ENCODE measurements around the gene SNX22.
"Not testable (repeated sequence)": the region's sequence is repeated elsewhere in the genome, so short reads cannot be mapped to it uniquely, and the experiment has no call there.

Gene SNX22

DNA sequence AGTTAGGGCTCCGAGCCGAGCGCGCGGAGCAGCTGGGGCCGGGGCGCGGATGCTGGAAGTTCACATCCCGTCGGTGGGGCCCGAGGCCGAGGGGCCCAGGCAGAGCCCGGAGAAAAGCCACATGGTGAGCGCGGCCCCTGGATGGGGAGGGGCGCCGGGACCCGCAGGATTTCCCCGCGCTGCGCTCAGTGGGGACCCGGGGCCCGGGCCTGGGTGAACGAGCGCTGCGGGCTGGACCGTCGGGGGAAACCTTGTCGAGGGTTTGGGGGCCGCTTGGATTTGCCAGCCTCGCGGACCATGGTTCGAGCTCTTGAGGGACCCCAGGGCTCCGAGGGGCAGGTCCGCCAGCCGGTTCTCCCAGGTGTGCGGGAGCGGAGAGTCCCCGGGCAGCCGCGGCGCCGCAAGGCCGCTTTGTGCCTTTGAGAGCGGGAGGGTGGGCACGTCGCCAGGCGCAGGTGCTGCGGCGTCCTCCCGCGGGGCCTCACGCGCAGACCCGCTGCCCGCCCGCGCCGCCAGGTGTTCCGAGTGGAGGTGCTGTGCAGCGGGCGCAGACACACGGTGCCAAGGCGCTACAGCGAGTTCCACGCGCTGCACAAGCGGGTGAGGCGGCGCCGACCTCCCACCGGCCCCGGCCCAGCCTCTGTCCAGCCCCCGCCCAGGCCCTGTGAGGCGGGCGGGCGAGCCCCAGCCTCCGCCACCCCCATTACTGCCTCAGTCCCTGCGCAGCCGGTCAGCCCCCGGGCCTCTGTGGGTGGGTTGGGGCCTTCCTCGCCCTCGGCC is at the start of gene SNX22:
Gene SNX22, plus strand, starts transcription at position 5 of the 780 bp plus-strand sequence. Its CDS starts 45 bp downstream, at position 50.
- DNase-seq: no peak

DNA sequence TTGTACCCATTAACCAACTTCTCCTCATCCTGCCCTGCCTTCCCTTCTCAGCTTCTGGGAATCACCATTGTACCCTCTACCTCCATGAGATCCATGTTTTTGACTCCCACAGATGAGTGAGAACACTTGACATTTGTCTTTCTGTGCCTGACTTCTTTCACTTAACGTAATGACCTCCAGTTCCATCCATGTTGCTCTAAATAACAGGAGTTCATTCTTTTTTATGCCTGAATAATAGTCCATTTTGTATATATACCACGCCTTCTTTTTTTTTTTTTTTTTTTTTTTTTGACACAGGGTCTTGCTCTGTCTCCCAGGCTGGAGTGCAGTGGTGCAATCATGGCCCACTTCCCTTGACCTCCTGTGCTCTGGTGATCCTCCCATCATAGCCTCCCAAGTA is 49.0 kb upstream of the SNX22 start:
- DNase-seq: no peak

DNA sequence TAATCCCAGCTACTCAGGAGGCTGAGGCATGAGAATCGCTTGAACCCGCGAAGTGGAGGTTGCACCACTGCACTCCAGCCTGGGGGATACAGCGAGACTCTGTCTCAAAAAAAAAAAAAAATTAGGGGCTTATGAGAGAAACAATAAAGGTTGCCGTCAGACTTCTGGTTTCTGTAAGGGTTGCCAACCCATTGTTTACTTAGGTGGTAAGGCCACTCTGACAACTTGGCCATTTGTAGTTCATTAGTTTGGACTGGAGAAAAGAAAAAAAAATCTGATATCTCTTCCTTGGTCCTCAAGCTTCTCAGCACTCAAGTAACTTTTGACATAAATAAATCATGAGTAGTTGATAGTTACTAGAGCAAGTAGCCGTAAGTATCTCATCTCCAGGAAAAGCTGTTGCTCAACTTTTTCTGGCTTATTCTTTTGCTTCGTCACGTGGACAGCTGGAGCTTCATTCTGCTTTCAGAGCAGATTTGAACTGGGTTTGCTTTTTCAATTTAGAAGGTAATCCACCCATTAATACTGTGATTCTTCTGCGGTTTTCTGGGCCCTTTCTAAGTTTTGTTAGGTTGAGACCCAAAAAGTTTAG is 46.3 kb upstream of the SNX22 start:
- DNase-seq: peak; percentile 24

DNA sequence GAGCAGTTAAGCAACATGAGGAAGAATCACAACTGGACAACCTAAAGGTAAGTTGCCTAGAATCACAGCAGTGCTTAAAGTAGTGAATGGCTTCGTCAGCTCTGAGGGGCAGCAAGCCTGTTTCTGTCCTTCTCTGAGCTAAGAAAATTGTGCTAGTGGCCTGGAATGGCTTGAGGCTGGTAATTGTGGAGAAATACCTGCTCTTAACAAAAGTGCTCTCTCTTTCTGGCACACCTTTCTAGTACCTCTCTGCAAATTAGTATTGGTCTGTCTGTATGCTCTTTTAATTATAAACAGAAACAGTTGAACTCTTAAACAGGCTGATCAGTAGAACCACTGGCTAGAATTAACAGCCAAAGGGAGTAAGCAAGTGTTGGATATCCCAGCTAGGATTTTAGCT is 44.2 kb upstream of the SNX22 start:
- DNase-seq: no peak

DNA sequence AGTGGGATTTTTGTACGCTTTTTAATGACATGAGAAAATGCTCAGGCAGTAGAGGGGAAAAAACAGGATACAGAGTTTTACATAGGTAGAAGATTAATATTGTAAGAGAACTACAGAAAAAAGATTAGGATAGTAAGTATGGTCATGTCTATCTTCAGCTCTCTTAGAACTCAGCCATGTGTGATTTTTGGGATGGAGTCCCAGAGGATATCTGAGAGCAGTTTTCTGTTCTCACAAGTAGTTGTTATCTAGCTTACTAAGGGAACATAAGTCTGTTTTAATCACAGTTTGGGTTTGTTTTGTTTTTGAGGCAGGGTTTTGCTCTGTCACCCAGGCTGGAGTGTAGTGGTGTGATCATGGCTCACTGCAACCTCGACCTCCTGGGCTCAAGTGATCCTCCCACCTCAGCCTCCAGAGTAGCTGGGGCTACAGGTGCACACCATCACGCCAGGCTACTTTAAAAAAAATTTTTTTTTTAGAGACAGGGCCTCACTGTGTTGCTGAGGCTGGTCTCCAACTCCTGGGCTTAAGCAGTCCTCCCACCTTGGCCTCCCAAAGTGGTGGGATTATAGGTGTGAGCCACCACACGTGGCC is 41.3 kb upstream of the SNX22 start:
- not testable (repeated sequence) for DNase-seq

DNA sequence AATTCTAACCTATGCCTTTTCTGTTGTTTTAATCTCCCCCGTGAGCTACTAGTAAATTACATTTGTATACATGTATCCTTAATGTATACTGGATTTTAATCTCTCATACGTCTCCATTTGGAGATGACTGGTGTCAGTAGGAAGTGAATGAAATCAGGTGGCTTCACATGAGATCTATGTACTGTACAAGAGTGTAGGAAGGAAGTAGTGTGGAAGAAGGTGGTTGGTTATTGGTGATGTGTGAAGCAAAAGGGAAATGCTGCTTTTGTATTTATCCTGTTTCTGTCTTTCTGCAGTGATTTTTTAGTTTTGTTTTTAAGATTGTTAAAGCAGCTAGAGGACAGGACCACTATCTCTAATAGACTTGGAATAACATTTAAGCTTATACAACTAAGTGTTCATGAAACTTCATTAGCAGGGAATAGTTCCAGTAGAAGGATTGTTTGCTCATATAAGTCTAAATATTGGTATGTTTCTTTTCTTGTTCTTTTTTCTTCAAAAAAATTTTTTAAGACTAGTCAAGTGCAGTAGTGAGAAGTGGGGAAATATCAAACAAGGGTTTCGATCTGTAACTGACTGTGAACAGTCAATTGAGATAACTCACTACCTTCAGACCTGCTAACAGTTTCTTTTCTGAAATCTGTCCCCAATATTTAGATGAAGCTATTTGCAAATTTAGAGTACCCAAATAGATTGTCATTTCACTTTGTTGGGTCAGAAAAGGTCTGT is 40.4 kb upstream of the SNX22 start:
- DNase-seq: no peak

DNA sequence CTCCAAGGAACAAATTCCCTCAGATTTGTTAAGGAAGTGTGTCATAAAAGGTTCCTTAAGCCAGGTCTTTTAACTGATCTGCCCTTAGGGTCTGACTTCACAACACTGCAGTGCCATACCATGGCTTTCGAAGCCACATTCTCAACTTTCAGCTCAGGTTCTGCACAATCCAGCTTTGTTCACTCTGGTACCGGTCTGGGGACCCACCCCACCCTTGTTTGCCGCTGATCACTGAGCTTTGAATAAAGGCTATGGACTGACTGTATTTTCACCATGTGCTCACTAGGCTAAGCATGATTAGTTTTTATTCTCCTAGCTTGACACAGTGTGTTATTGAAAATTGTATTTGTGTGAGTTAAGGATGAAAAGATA is 39.9 kb upstream of the SNX22 start:
- DNase-seq: no peak

DNA sequence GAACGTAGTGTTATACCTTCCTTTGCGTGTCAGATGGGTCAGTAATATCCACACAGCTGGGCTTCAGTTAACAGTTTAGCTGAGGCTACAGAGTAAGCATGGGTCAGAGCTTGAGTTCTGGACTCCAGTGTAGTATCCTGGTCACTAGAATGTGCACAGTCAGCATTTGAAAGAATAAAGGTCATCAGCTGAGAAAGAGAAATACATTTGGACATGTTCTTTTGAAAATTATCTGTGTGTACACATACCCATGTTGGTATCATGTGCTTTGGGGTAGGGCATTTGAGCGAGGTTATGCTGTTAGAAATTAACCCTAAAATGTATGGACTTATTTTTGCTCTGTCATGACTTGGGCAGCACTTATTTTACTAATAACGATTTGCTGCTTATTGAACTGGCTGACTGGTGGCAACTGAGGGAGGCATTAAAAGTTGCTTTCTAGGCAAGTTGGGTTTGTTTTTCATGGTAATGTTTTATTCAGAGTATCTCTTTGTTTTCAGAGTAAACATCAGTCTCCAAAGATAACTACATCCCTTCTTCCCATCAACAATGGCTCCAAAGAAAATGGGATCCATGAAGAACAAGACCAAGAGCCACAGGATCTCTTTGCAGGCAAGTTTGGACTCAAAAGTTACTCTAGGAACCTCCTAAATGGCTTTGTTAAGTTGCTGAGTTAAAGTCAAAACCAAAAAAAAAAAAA is 39.3 kb upstream of the SNX22 start:
- DNase-seq: no peak

DNA sequence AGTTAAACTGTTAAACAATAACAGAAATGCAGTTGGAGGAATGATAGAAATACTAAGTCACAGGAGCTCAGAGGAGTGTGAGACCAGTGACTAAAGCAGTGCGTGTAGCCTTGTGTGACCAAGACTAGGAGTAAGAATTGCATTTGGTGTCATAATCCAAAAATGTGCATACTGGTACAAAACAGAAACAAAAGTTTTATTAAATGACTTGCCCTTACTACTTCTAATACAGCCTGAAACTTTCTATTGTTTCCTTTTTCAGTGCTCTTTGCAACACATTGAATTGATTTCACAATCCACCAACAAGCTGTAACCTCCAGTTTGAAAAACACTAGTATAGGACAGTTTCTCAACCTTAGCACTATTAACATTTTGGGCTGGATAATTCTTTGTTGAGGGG is 38.6 kb upstream of the SNX22 start:
- DNase-seq: peak; percentile 12

DNA sequence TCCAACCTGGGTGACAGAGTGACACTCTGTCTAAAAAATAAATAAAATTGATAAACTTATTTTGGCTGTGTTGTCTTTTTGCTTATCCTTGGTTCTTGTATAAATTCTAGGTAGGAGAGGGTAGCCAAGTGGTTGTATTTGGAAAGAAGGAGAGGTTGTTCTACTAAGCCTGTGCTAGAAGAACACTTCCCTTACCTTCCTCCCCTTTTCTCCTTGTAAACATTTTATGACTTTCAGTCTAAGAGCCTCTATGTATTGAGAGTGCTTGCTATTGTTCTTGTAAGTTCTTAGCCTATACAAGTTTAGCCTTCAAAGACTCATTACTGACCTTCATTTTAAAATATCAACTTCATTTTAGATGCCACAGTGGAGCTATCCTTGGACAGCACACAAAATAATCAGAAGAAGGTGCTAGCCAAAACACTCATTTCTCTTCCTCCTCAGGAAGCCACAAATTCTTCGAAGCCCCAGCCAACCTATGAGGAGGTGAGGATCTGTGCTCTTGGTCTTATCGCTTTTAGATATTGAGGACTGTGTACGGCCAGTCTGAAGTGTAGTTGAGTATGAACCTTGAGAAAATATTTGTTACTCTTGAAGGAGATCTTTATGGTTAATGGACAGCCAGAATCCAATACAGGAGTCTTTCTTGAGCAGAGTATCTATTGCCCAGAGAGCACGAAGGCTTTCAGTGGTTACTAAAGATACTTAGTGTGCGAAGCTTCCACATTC is 33.6 kb upstream of the SNX22 start:
- DNase-seq: no peak

DNA sequence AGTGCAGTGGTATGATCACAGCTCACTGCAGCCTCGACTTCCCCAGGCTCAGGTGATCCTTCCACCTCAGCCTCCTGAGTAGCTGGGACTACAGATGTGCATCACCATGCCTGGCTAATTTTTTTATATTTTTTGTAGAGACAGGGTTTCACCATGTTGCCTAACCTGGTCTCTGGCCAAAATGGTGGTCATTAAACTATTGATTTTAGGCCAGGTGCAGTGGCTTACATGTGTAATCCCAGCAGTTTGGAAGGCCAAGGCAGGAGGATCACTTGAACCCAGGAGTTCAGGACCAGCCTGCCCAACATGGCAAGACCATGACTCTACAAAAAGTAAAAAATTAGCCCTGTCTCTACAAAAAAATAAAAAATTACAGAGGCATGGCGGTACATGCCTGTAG is 31.2 kb upstream of the SNX22 start:
- DNase-seq: not testable (repeated sequence)

DNA sequence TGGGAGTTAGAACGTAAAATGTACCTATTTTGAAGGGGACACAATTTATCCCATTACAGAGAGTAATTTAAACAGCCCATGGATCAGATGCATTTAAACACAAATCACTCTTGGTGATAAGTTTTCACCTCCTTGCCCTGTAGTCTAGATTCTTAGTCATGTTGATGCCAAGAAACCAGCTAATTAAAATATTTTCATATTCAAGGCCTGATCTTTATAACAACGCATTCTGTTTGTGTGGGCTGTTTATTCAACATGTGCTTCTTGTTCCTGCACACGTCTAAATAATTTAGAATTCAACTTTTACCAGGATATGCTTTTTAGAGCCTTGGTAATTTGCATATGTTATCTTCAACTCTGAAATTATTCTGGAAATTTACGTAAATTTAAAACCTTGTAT is 29.9 kb upstream of the SNX22 start:
- no peak for DNase-seq

DNA sequence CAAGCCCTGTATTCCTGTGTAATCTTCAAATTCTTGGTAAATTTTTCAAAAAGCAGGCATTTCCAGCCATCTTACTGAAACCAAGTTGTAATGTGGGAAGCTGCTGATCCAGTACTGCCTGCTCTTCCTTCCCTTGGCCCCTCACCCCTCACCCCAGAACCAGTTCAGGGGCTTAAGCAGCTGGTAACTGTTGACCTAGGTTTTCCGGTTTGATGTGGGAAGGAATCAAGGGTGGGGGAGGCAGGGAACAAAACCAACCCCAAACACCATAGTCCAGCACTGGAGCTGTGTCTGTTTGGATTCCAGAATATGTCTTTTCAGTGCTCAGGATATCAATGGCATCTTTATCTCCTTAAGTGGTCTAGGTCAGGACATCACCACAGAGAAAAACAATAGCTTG is 29.1 kb upstream of the SNX22 start:
- DNase-seq: no peak

DNA sequence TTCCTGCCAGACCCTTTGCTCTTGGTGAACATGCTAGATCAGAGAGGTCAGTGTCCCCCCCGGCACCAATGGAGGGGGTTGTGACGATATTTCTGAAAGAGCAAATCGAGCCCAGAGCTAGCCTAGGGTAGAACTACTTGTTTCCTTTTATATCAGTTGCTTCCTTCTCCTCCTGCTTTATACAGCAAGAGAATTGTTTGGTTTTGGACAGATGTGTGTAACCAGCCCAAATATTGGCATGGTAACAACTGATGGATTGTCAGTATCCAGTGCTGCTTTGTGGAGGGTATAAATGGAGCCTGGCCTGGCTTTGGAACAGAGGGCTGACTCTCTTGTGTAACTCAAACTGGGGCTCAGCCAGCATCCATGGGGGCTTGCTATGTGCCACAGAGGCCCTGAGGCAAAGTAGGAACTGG is 28.6 kb upstream of the SNX22 start:
- no peak for DNase-seq

DNA sequence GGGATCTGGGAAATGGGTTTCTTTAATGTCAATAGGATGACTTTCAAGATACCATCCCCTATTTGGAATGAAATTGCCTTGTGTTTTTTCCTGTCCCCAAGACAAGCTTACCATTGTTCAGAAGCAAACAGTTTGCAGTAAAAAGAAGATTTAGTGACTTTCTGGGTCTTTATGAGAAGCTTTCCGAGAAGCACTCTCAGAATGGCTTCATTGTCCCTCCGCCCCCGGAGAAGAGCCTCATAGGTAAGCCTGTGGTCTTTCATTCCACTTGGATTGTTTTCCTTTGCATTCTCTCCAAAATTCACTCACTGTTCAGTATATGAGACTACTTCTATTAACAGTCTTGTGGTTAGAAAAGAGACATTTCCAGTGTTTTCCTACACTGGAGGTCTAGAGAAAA is 25.6 kb upstream of the SNX22 start:
- DNase-seq: no peak

DNA sequence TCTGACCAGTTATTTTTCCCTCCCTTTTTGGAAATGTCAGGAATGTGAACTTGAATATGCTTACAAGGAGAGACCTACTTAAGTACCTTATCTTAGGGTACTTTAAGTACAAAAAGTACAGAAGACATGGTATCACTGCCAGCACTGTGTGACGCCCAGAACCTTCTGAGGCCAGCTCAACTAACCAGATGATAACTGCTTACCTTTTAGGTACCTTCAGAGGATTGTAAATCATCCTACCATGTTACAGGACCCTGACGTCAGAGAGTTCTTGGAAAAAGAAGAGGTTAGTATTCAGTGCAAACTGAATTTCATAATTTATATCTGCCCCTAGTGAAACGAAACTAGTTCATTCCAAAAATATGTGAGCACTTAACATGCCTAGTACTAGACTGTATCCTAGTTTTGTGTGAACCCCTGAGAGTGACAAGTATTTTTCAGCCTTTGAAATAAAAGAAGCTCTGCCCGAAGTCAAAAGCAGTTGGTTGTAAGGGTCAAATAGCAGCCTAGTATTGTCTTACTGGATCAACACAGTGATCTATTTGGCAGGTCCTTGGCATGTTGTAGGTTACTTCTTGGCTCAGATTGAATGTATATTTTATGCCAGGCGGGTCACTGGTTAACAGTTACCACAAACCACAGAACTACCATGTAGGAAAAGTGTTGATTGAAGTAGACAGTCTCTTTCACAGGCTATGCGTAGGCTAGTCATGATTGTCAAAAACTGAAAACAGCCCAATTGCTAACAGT is 23.8 kb upstream of the SNX22 start:
- DNase-seq: no peak

DNA sequence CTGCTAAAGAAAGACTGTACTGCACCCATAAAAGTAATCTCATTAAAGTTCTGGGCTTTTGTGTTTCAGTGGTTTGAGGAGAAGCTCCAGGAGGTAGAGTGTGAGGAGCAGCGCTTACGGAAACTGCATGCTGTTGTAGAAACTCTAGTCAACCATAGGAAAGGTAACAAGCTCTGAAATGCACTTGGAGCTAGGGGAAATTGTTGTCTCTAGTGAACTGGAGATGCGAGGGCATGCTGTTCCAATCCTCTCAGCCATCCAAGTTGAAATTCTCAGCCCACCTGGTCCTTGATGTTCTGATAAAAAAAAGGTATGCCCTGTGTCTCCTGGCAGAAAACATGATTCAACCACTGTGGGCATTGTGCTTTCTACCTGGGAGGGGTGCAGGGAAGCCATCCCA is 21.4 kb upstream of the SNX22 start:
- no peak for DNase-seq

DNA sequence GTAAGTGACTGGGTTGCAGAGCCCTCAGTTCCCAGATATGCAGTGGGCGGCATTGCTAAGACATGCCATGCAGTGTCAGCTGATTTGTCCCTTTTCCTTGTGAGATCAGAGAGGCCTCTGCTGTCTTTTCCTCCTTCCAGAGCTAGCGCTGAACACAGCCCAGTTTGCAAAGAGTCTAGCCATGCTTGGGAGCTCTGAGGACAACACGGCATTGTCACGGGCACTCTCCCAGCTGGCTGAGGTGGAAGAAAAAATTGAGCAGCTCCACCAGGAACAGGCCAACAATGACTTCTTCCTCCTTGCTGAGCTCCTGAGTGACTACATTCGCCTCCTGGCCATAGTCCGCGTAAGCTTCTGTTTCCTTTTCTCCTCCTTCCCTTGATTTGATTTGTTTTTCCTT is 20.0 kb upstream of the SNX22 start:
- no peak for DNase-seq

DNA sequence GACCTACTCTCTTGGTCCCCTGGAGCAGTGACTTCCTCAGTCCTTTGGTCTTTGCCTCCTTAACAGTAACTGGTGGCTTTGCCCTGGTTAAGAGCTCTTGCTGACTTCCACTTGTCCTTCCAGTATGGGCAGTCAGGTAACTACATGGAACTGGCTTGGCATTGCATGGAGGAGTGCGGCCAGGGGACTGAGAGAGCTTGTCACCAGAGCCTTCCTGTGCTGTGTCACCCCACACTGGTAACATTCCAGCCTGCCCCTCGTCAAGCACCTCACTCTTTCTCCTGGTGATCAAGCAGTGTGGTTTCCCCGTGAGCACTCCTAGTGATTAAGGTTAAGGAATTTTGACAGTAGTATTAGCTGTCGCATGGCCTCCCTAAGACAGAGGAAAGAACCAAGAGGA is 19.3 kb upstream of the SNX22 start:
- DNase-seq: no peak

DNA sequence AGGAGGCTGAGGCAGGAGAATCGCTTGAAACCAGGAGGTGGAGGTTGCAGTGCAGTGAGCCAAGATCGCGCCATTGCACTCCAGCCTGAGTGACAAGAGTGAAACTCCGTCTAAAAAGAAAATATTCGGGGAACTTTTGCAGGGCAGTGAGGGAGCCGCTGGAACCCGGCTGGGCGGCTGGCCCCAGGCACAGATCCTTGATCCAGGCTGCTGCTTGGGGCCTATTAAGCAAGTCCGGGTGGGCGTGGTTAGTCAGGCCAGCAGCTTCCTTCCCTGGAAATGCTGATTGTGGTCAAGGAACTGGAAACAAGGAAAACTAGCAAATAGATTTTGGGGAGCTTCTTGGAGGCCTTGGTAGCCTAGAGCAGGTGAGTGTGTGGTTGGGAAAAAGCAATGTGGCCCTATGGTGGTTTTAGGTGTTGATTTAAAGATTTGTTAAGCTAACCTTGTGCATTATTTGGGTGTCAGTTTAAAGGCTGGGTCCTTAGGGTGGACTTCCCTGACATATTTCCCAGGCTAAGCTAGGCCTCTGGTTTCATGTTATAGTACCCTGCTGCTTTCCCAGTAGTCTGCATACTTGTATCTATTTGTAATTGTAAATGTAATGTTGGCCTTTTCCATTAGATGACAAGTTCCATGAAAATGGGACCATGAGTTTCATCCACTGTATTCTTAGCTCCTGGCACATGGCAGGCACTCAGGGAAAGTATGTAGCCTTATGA is 17.7 kb upstream of the SNX22 start:
- DNase-seq: no peak

DNA sequence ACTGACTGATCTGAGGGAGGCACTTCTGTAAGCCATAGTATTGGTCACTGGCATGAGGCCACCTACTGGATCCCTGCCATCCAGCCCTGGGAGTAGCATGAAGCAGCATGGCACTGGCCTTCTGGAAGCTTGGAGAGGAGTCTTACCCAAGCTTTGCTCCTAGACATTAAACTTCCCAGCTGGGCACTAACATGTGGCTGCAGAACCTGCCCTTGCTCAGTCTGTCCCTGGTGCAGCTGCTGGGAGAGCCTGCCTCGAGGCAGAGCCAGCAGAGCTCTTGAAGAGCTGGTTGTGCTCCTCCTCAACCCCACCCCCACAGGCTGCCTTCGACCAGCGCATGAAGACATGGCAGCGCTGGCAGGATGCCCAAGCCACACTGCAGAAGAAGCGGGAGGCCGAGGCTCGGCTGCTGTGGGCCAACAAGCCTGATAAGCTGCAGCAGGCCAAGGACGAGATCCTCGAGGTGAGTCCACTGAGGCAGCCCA is 17.1 kb upstream of the SNX22 start:
- no peak for DNase-seq

All from fibroblast of upper back skin (primary cell).